Ascending aorta (tissue), 2 donors: ENCODE measurements around the gene TTLL11. TPM values are rescaled to one million over a fixed set of nuclear protein-coding genes. Genes with fewer than 3 reads are reported as not detected.

ENCODE experiments used
- DNase-seq, 2 donors: peaks; one replicate each; pipeline ENCODE4 v3.0.0-alpha.2; 2019; ENCODE audit warnings: low spot score in 2 of 2
- H3K27ac ChIP-seq, 2 donors: fragments of 200-600 bp; sonication (generic); one replicate each; pipeline ENCODE4 v1.5.1; 2016 to 2017; ENCODE audit warnings: mild to moderate bottlenecking in 1 of 2
- H3K27me3 ChIP-seq: fragments of 200-600 bp; sonication (generic); one replicate; pipeline ENCODE4 v1.5.1; 2017
- H3K36me3 ChIP-seq, 2 donors: fragments of 200-600 bp; sonication (generic); one replicate each; pipeline ENCODE4 v1.5.1; 2016
- H3K4me1 ChIP-seq, 2 donors: fragments of 200-600 bp; sonication (generic); one replicate each; pipeline ENCODE4 v1.5.1; 2016 to 2017; ENCODE audit warnings: mild to moderate bottlenecking in 1 of 2
- H3K4me3 ChIP-seq, 2 donors: fragments of 200-600 bp; sonication (generic); one replicate each; pipeline ENCODE4 v1.5.1; 2016 to 2017; ENCODE audit warnings: mild to moderate bottlenecking in 1 of 2
- H3K9me3 ChIP-seq, 2 donors: fragments of 200-600 bp; sonication (generic); one replicate each; pipeline ENCODE4 v1.5.1; 2016
- CTCF ChIP-seq, 3 experiments: fragments of 200-600 bp in 2 of 3; fragments of 450-650 bp in 1 of 3; sonication (generic) in 2 of 3; IDR thresholded peaks; one replicate each; pipeline ENCODE4 v1.5.1; 2016 to 2019; ENCODE audit warnings: antibody characterized with exemption in 3 of 3, mild to moderate bottlenecking in 1 of 3, moderate library complexity in 1 of 3
- intact Hi-C: fragments of 100-400 bp; cut with DNase I; formaldehyde crosslinking; loops from one replicate; pipeline ENCODE4 v1.15.1; 2023
- total RNA-seq: library from RNA; depleted of rRNA; stranded (reverse); fragments of >200 nt; gene quantifications from one replicate; pipeline ENCODE4 v1.1.0, GENCODE V29; 2016

The TTLL11 gene
- total RNA-seq, 1 donor from 2014 or later, result 18.5 TPM

GRCh38 chr9:122096620-122097415, 3.7 kb upstream of the TTLL11 start:
- no peaks in the 10 kb centered on the region for H3K9me3 ChIP-seq
- intact Hi-C loops, result loop anchor here (10.0 kb wide), 3 partner anchors 168 to 728 kb away; partner anchors contain the start of genes MRRF, PDCL and RBM18
- TF ChIP-seq CTCF (IDR thresholded peaks at IDR 0.05), result no peak
- no peak overlapping the region for H3K4me3 ChIP-seq
- no peak for DNase-seq
- no peaks in the 10 kb centered on the region for H3K36me3 ChIP-seq
- no peak overlapping the region for H3K27ac ChIP-seq
- H3K27me3 ChIP-seq, result no peaks in the 10 kb centered on the region
- peaks cover 0 to 4% of the 10 kb centered on the region in 2 donors for H3K4me1 ChIP-seq

GRCh38 chr9:122095010-122095767, 2.1 kb upstream of the TTLL11 start:
- no peaks in the 10 kb centered on the region for H3K27me3 ChIP-seq
- no peaks in the 10 kb centered on the region for H3K36me3 ChIP-seq
- peak; percentile 31 to 64 (median 54) for TF ChIP-seq CTCF (IDR thresholded peaks at IDR 0.05)
- intact Hi-C loops, result loop anchor here (10.0 kb wide), 3 partner anchors 170 to 730 kb away; partner anchors contain the start of genes MRRF, PDCL and RBM18
- DNase-seq, result peak in 1 of 2 donors; percentile 73
- H3K27ac ChIP-seq, result no peak overlapping the region
- peaks cover 5 to 15% of the 10 kb centered on the region in 2 donors for H3K4me1 ChIP-seq
- H3K4me3 ChIP-seq, result no peak overlapping the region
- no peaks in the 10 kb centered on the region for H3K9me3 ChIP-seq

GRCh38 chr9:122091682-122092592, 1.2 kb downstream of the TTLL11 start:
- TF ChIP-seq CTCF (IDR thresholded peaks at IDR 0.05), result no peak
- intact Hi-C loops, result loop anchor here (5.0 to 10.0 kb wide), 4 partner anchors 60 to 733 kb away; partner anchors contain the start of genes MRRF, PDCL and RBM18
- H3K36me3 ChIP-seq, result no peaks in the 10 kb centered on the region
- DNase-seq, result no peak
- no peaks in the 10 kb centered on the region for H3K9me3 ChIP-seq
- H3K27ac ChIP-seq, result peak overlapping the region; percentile 82 to 92
- H3K4me1 ChIP-seq, result peaks cover 10 to 36% of the 10 kb centered on the region in 2 donors
- H3K27me3 ChIP-seq, result no peaks in the 10 kb centered on the region
- peak overlapping the region; percentile 92 for H3K4me3 ChIP-seq

- H3K27ac ChIP-seq, result peak overlapping the region; percentile 60 to 92
- no peaks in the 10 kb centered on the region for H3K9me3 ChIP-seq
- no peak for DNase-seq
- H3K4me3 ChIP-seq, result peak overlapping the region; percentile 92
- H3K36me3 ChIP-seq, result no peaks in the 10 kb centered on the region
- H3K4me1 ChIP-seq, result peaks cover 13 to 41% of the 10 kb centered on the region in 2 donors
- H3K27me3 ChIP-seq, result no peaks in the 10 kb centered on the region
- no peak for TF ChIP-seq CTCF (IDR thresholded peaks at IDR 0.05)
- intact Hi-C loops, result loop anchor here (5.0 to 10.0 kb wide), 4 partner anchors 59 to 734 kb away; partner anchors contain the start of genes MRRF, PDCL and RBM18
These were observed 2.1 kb downstream of the TTLL11 start for GRCh38 chr9:122090981-122091380.
